Neural progenitor cell (in vitro differentiated cells): ENCODE results near the gene RHOBTB3.

Experiments used
- EZH2 ChIP-seq: fragments of 200-600 bp; sonication (generic); IDR thresholded peaks from 2 replicates; pipeline ENCODE4 v1.6.1; 2017; ENCODE audit warnings: antibody characterized with exemption, mild to moderate bottlenecking, moderate library complexity
- TF ChIP-seq, protein P1 (sequence below): fragments of 200-600 bp; sonication (generic); IDR thresholded peaks from 2 replicates; pipeline ENCODE4 v1.5.1; 2017; ENCODE audit warnings: antibody characterized with exemption, mild to moderate bottlenecking

DNA sequence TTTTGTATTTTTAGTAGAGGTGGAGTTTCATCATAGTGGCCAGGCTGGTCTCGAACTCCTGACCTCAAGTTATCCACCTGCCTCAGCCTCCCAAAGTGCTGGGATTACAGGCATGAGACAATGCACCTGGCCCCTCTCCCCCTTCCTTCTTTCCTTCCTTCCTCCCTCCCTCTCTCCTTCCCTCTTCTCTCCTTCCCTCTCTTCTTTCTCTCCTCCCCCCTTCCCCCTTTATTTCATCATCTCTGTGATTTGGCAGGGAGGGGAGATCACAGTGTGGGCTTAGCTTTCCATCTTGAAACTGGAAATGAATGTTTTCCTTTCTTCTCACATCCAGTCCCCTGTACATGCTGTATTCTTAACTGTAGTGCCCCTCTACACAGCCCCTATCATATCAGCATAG is 12.7 kb downstream of the RHOBTB3 start:
- TF ChIP-seq, protein P1, sequence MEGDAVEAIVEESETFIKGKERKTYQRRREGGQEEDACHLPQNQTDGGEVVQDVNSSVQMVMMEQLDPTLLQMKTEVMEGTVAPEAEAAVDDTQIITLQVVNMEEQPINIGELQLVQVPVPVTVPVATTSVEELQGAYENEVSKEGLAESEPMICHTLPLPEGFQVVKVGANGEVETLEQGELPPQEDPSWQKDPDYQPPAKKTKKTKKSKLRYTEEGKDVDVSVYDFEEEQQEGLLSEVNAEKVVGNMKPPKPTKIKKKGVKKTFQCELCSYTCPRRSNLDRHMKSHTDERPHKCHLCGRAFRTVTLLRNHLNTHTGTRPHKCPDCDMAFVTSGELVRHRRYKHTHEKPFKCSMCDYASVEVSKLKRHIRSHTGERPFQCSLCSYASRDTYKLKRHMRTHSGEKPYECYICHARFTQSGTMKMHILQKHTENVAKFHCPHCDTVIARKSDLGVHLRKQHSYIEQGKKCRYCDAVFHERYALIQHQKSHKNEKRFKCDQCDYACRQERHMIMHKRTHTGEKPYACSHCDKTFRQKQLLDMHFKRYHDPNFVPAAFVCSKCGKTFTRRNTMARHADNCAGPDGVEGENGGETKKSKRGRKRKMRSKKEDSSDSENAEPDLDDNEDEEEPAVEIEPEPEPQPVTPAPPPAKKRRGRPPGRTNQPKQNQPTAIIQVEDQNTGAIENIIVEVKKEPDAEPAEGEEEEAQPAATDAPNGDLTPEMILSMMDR = no peak
- no peak for TF ChIP-seq EZH2
